Fibroblast of lung (primary cell): Measurements from ENCODE around the gene LCE1E.

Source experiments
- EZH2 ChIP-seq: IDR thresholded peaks from 2 replicates; pipeline ENCODE4 v1.5.1; 2012; ENCODE audit warnings: low read length, control low read depth, mild to moderate bottlenecking; ENCODE audit errors: missing control alignments
- TF ChIP-seq, protein P1 (sequence below), 2 donors: IDR thresholded peaks in 1 of 2; conservative IDR thresholded peaks in 1 of 2; 1 replicate in 1 of 2; 2 replicates in 1 of 2; pipeline ENCODE4 v1.5.1; 2011 to 2012; ENCODE audit warnings: low read length in 2 of 2, control low read depth in 1 of 2, inconsistent platforms in 1 of 2, low read depth in 1 of 2, mild to moderate bottlenecking in 1 of 2

DNA sequence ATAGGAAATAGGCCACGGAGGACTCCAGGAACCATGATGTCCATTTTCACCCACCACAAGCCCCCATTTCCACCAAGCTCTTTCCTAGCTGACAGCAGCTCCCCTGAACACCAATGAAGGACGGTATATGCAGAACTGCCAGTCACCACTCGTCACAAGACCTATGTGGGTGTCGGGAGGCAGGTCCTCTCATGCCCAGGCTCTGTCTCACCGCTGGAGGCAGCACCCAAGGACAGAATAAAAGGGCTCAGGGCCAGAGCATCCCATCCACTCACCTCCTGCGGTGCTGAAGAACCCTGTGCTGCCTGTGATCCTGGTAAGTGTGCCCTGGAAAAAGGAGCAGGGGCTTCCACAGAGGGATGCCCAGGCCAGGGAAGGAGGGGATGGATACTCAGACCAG lies 11.2 kb upstream of the LCE1E start, which contains the start of gene LCE1F:
- TF ChIP-seq, protein P1, sequence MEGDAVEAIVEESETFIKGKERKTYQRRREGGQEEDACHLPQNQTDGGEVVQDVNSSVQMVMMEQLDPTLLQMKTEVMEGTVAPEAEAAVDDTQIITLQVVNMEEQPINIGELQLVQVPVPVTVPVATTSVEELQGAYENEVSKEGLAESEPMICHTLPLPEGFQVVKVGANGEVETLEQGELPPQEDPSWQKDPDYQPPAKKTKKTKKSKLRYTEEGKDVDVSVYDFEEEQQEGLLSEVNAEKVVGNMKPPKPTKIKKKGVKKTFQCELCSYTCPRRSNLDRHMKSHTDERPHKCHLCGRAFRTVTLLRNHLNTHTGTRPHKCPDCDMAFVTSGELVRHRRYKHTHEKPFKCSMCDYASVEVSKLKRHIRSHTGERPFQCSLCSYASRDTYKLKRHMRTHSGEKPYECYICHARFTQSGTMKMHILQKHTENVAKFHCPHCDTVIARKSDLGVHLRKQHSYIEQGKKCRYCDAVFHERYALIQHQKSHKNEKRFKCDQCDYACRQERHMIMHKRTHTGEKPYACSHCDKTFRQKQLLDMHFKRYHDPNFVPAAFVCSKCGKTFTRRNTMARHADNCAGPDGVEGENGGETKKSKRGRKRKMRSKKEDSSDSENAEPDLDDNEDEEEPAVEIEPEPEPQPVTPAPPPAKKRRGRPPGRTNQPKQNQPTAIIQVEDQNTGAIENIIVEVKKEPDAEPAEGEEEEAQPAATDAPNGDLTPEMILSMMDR (conservative IDR thresholded peaks at IDR 0.05 in 1 of 2, IDR thresholded peaks at IDR 0.05 in 1 of 2; ENCODE audit: low read depth in 1 of 2, low read length in 2 of 2), result no peak
- no peak for TF ChIP-seq EZH2
